Neural crest cell (in vitro differentiated cells): ENCODE data around the gene MAGOHB. TPM values are rescaled to one million over a fixed set of nuclear protein-coding genes. Genes with fewer than 3 reads are reported as not detected.
"Not testable (repeated sequence)": the region's sequence is repeated elsewhere in the genome, so short reads cannot be mapped to it uniquely, and the experiment has no call there.

Source experiments
- DNase-seq: peaks from one replicate; pipeline ENCODE4 v3.0.0; 2021; ENCODE audit warnings: low read depth, mixed read lengths, low spot score
- H3K27ac Mint-ChIP-seq: one replicate; pipeline ENCODE4 v1.8.0; 2021; ENCODE audit warnings: mild to moderate bottlenecking, mixed read lengths; ENCODE audit not compliant: unreplicated experiment
- H3K27me3 Mint-ChIP-seq: 2 replicates; pipeline ENCODE4 v1.8.0; 2021; ENCODE audit warnings: low read depth, mild to moderate bottlenecking, mixed read lengths
- H3K36me3 Mint-ChIP-seq: 2 replicates; pipeline ENCODE4 v1.8.0; 2021; ENCODE audit warnings: low read depth, mild to moderate bottlenecking, mixed read lengths
- H3K4me1 Mint-ChIP-seq: 2 replicates; pipeline ENCODE4 v1.8.0; 2021; ENCODE audit warnings: mixed read lengths
- H3K4me3 Mint-ChIP-seq: one replicate; pipeline ENCODE4 v1.8.0; 2021; ENCODE audit warnings: mild to moderate bottlenecking, mixed read lengths
- H3K9me3 Mint-ChIP-seq: 2 replicates; pipeline ENCODE4 v1.8.0; 2021; ENCODE audit warnings: mixed read lengths
- CTCF ChIP-seq: fragments of 200-600 bp; sonication (generic); conservative IDR thresholded peaks from 2 replicates; pipeline ENCODE4 v1.5.0; 2021; ENCODE audit warnings: antibody characterized with exemption, mild to moderate bottlenecking
- long read RNA-seq: library from polyadenylated mRNA; unstranded; transcript quantifications from one replicate; pipeline ENCODE4 v2.0.0, GENCODE V29; 2020
- total RNA-seq: library from RNA; stranded (reverse); gene quantifications from 2 replicates; pipeline ENCODE4 v1.2.1, GENCODE V29; 2021

The MAGOHB gene
- 51.6 and 56.5 TPM in 2 replicates for total RNA-seq
- long read RNA-seq, transcript MAGOHB-201 (5 exons, 2,623 nt): major isoform, 35 of 55 reads
- long read RNA-seq, partial matches to known transcripts: 5 of 55 reads
- long read RNA-seq, other reads (novel, unspliced or antisense): 9 of 55 reads

GRCh38 chr12:10613349-10614055 lies at the start of gene MAGOHB:
TSS of gene MAGOHB (minus strand) at chr12:10613609. CDS start at chr12:10613532, 77 bp downstream.
- DNase-seq: peak; percentile 99
- H3K4me3 Mint-ChIP-seq: peak within 1 kb of the TSS; percentile 100
- H3K4me1 Mint-ChIP-seq: peaks cover 30% of the 10 kb centered on the region
- H3K36me3 Mint-ChIP-seq: peaks cover 5% of the 10 kb centered on the region
- peak within 1 kb of the TSS; percentile 100 for H3K27ac Mint-ChIP-seq
- H3K9me3 Mint-ChIP-seq: no peaks in the 10 kb centered on the region
- no peak for TF ChIP-seq CTCF
- H3K27me3 Mint-ChIP-seq: peaks cover 24% of the 10 kb centered on the region

- Mint-ChIP-seq H3K27ac (no peak overlapping the region), H3K9me3 (peaks cover 3% of the 10 kb centered on the region), H3K4me1 (no peaks in the 10 kb centered on the region), H3K4me3 (no peak overlapping the region), H3K36me3 (no peaks in the 10 kb centered on the region), H3K27me3 (peaks cover 20% of the 10 kb centered on the region)
- no peak for TF ChIP-seq CTCF
- DNase-seq: no peak
Observed at GRCh38 chr12:10661338-10661737, 47.9 kb upstream of the MAGOHB start.

GRCh38 chr12:10654003-10654402 lies 40.6 kb upstream of the MAGOHB start:
- Mint-ChIP-seq H3K9me3 (peaks cover 6% of the 10 kb centered on the region), H3K4me1 (no peaks in the 10 kb centered on the region), H3K4me3 (no peak overlapping the region), H3K27me3 (no peaks in the 10 kb centered on the region), H3K27ac (no peak overlapping the region), H3K36me3 (no peaks in the 10 kb centered on the region)
- no peak for TF ChIP-seq CTCF
- DNase-seq: no peak

GRCh38 chr12:10652192-10652591 lies 38.8 kb upstream of the MAGOHB start:
- H3K4me1 Mint-ChIP-seq: no peaks in the 10 kb centered on the region
- peaks cover 3% of the 10 kb centered on the region for H3K36me3 Mint-ChIP-seq
- TF ChIP-seq CTCF: no peak
- no peak overlapping the region for H3K27ac Mint-ChIP-seq
- H3K27me3 Mint-ChIP-seq: no peaks in the 10 kb centered on the region
- peaks cover 9% of the 10 kb centered on the region for H3K9me3 Mint-ChIP-seq
- no peak overlapping the region for H3K4me3 Mint-ChIP-seq
- DNase-seq: no peak

- H3K4me3 Mint-ChIP-seq, DNase-seq: not testable (repeated sequence)
- H3K9me3 Mint-ChIP-seq: peaks cover 25% of the 10 kb centered on the region
Observed at GRCh38 chr12:10646576-10646975, 33.2 kb upstream of the MAGOHB start.

GRCh38 chr12:10645910-10646309 lies 32.5 kb upstream of the MAGOHB start:
- Mint-ChIP-seq H3K4me1 (no peaks in the 10 kb centered on the region), H3K9me3 (peaks cover 25% of the 10 kb centered on the region)

More at GRCh38 chr12:10646576-10646975, 33.2 kb upstream of the MAGOHB start:
- not testable (repeated sequence) for H3K27ac Mint-ChIP-seq, H3K4me1 Mint-ChIP-seq, H3K36me3 Mint-ChIP-seq
- peaks cover 20% of the 10 kb centered on the region for H3K27me3 Mint-ChIP-seq

More at GRCh38 chr12:10645910-10646309, 32.5 kb upstream of the MAGOHB start:
- H3K36me3 Mint-ChIP-seq: peaks cover 9% of the 10 kb centered on the region
- H3K27ac Mint-ChIP-seq: no peak overlapping the region
- H3K27me3 Mint-ChIP-seq: peaks cover 20% of the 10 kb centered on the region
- no peak for DNase-seq
- no peak for TF ChIP-seq CTCF
- no peak overlapping the region for H3K4me3 Mint-ChIP-seq
